DMS 273 treated with DMSO at 0.1 percent for 48 hours (cell line): Measurements from ENCODE around the gene FCN2.

Experiments
- DNase-seq: peaks from one replicate; lab custom pipeline; 2025; lab: John Stamatoyannopoulos, UW

Gene FCN2

GRCh38 chr9:134912126-134912840, 31.7 kb downstream of the FCN2 start:
- no peak for DNase-seq

DNA sequence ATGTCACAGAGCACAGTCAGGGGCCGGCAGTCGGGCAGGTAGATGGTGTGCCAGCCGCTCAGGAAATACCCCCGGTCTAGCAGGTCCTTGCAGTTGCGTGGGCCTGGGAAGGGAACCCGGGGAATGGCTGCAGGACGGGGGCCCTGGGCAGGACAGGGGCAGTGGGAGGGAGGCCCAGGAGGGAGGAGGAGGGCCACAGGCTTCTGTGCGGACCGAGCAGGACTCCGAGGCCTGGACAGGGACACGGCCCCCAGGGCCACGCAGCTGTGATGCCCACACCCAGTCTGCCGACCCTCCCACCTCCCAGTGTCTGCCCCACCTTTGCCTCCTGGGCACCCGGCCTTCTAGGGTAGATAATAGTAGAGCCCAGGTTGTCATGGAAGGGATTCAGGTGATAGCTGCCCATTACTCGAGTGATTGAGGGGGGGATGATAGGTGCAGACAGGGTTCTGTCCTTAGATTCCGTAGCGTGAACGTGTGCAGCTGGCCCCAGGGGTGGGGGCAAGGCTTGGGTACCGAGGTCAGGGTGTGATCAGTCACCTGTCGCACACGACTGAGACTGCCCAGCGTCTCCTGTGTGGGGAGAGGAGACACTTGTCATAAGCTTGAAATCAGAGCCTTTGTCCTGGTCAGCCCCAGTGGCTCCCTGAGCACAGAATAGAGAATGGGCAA, 32.6 kb downstream of the FCN2 start:
- DNase-seq, result no peak

DNA sequence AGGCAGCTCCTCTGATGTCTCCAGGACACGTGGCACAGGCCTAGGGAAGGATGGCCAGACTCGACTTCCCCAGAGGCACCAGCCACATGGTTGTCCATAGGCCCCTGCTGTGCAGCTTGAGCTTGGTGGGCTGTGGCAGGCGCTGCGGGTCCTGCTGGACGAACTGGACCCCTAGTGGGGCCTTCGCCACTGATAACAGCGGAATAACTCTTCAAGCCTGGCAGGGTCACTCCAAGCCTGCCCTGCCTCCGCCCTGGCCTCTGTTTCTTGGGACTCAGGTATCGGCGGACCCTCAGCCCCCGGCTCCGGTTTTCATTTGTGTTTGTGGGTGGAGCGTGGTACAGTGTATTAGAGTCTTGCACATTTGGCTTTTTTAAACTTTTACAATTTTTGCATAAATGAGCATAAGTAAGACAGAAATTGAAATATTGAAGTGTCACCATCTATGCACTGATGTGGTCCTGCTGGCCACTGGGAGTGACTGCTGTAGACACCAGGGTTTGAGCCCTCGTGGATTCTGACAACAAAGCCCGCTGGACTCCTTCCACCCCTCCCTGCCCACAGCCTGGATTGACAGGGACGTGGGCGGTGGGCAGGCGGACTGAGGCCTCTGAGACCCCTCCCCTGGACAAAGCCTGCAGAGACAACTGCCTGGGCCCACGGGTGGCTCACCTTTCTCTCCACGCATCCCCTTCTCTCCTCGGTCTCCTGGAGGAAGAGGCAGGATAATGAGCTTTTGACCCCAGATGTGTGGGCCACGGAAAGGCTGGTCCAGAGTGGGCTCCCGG, 33.3 kb downstream of the FCN2 start:
- DNase-seq, result no peak

DNA sequence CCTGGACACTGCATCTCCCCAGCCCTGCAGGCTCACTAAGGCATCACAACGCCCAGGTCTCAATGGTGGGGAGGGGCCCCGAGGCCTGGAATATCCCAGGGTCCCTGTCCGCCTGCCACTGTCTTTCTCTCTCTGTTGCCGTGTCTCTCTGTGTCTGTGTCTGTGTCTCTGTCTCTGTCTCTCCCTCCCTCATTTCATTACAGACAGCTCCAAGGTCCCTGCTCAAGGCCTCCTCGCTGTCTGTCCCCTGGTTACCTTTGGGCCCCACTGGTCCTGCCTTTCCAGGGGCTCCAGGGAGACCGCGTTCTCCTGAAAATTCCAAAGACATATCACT, 33.9 kb downstream of the FCN2 start:
- no peak for DNase-seq

DNA sequence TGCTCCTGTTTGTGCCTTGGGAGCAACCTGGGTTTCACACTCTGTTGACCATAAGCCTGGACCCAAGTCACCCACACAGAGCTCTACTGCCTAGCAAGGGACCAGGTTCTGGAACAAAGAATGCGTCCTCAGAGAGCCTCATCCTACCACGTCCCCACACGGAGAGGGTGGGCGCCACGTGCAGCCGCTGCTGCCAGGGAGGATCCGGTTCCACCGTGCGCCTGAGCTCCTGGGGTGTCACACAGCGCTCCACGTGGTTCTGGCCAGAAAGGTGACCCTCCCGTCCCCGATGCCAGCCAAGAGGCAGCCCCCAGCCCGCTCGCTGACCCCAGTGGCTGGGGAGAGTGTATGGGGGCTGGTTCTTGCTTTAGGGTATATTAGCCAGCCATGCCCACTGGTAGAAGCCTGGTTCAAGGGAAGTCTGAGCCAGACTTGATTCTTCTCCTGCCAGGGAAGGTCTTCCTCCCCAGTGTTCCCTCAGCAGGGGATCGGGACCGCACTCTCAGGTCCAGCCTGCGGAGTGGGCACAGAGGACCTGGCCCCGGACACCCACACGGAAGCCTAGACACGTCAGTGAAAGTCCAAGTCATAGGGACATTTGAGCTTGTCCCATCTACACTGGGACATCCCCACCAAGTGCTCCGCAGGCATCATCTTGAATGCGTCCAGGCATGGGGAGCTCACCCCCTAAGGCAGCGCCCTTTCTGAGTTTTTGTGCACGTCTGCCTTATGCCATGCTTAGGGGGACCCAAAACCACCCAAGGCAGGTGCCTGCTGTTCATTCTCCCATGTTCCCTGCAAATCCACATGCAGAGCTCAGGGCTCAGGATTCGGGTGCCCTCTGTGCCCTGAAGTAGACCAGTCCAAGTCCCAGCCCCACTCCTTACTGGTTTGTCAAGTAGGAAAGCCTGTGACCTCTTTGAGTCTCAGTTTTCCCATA, 34.7 kb downstream of the FCN2 start:
- DNase-seq, result no peak

GRCh38 chr9:134916161-134916665, 35.6 kb downstream of the FCN2 start:
- no peak for DNase-seq

- DNase-seq, result no peak
These were observed 37.1 kb downstream of the FCN2 start, which contains the start of gene FCN1 for GRCh38 chr9:134917431-134918373. TSS of gene FCN1 (minus strand) at chr9:134917912. CDS start at chr9:134917871, 41 bp downstream.

- no peak for DNase-seq
These were observed 38.0 kb downstream of the FCN2 start for GRCh38 chr9:134918646-134919045.

GRCh38 chr9:134919303-134919702, 38.7 kb downstream of the FCN2 start:
- DNase-seq, result no peak

DNA sequence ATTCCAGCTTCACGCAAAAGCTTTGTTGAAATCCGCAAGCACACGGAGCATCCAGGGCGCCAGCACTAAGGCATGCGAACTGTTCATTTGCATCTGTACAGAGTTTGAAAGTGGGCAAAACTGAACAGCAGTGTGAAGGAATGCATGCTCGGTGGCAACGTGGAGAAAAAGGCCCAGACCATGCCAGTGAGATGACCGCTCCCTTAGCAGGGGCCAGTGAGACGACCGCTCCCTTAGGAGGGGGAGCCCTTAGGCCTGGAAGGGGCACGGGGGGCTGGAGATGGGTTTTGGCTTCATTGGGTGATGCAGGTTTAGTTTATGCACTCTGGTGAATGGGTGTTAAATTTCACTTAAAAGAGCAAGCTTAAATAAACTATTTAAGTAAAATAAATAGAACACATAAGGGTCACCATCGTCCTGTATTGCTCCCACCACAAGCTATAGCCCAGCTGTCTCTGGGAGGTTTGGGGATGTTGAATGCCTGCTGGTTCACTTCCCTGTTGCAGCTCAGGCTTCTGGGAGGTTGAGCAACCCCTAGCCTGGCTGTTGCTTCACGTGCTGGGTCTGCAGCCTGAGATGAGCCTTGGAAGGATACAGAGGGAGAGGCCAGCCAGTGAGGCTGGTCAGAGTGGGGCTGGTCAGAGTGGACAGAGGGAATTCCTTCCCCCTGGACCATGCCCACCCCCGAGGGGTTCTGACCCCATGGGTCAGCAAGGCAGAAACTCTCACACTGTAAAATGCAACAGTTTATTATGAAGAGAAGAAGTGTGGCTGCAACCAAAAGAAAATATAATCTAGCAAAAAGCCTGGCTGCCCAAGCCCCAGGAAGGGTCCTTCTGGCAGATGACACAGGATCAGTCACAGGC, 41.7 kb downstream of the FCN2 start:
- DNase-seq, result no peak

DNA sequence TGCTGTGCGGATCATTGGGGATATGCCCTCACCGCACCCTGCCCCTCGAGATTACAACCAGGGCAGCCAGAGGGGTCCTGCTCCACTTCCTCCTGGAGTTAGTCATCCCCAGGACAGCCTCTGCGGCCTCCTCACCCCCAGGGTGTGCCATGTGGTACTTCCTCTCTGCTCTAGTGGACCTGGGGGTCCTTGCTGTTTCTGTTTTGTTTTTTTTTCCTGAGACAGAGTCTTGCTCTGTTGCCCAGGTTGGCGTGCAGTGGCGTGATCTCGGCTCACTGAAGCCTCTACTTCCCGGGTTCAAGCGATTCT, 42.3 kb downstream of the FCN2 start:
- DNase-seq, result no peak

- no peak for DNase-seq
These were observed 42.9 kb downstream of the FCN2 start for GRCh38 chr9:134923466-134923865.

GRCh38 chr9:134925011-134925511, 44.5 kb downstream of the FCN2 start:
- DNase-seq, result no peak

DNA sequence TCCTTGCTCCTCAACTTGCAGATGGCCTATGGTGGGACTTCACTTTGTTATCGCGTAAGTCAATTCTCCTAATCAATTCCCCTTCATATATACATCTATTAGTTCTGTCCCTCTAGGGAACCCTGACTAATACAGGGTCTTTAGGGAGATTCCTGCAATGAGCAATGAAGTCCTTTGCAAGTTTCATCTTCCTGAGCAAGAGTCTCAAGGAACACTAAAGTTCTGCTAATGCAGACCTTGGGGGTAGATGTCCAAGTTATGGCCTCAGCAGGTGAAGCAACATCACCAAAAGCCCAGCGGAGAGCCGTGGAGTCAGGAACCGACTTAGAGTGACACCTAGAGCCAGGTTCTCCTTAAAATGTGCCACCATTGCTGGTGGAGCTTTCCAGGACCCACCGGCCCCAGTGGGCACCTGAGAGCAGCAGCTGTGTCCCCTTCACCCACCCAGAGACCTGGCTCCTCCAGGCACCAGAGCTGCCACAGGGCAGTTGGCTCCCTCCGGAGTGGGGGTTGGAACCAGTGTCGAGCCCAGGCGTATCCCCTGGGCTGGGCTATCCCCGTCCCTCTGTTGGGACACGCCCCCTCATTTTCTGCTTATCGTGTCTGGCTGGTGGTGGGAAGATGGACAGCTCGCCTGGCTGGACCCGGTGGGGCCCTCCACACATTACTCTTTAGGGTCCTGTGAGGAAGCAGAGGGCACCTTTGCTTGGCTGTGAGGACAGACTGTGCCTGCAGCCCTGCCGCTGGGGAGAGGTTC, 48.0 kb downstream of the FCN2 start:
- DNase-seq, result no peak

DNA sequence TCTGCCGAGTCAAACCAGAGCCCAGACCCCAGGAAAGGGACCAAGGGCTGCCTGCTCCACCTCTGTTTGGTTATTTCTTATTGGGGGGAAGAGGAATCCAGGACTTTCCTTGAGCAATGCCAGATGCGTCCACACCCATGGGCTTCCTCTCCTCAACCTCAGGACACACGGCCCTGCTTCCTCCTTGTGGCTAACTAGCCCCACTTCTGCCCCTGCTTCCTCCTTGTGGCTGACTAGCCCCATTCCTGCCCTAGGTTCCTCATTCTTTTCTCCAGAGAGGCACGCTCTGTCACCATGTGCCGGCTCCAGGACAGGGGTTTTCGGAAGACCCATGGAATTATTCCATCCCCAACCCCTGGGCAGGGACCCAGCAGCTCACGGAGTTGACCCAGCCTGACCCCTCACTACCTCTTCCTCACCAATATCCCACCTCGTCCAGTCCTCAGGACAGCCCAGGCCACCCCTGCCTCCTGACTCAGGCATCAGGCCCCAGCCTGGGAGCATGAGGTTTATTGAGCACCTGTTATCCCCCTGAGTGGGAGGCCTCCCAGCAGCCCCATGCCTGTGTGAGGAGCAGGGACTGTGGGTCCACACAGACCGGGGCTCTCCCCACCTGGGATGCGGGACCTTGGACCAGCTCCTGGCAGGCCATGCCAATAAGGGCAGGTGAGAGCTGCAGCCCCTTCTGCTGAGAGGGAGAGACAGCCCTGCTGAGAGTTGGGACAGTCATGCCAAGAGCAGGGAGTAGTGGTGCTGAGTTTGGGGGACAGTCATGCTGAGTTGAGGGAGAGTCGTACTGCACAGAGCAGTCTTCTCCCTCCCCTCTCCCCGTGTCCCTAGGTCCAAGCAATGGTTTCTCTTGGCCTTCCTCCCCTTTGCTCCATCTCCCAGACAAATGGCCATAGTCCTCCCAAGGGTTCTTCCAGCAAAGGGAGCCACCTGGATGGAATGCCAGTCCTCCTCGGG, 48.9 kb downstream of the FCN2 start:
- DNase-seq, result no peak

GRCh38 chr9:134930398-134930797, 49.8 kb downstream of the FCN2 start:
- DNase-seq, result no peak

- no peak for DNase-seq
These were observed 51.6 kb downstream of the FCN2 start for GRCh38 chr9:134932171-134932570.

DNA sequence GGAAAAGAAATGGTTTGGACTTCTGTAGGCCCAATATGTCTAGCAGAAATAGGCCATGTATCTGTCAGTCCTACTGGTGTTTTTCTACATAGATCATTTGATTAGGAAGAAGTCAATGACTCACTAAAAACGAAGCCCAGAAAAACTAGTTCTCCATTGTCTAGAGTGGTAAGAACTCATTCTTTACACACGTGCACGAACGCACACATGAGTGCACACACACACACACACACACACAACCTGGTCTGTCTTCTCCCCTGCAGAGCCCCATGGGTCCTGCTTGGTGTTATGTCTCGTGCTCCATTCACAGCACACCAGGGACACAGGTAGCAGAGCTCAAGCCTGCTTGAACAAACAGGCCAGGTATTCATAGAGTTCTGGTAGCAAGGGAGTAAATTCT, 52.0 kb downstream of the FCN2 start:
- no peak for DNase-seq
